Panc1 (cell line): Measurements from ENCODE around the gene CWC25. TPM values are rescaled to one million over a fixed set of nuclear protein-coding genes. Genes with fewer than 3 reads are reported as not detected.

Experiments
- ATAC-seq: fragments of 200-7000 bp; cut with Tn5 transposase; 2 replicates; pipeline ENCODE4 v1.9.1; 2020; ENCODE audit warnings: mild to moderate bottlenecking, moderate library complexity
- BruUV-seq: library from RNA; stranded (reverse); fragments of 400-500 nt; replicated peaks from 2 replicates; lab custom pipeline; 2021; lab: Mats Ljungman, UMichigan
- CTCF ChIA-PET: fragments of 300-600 bp; sonication (Branson Sonifier 250); formaldehyde crosslinking; loops from one replicate; lab custom pipeline; 2022; ENCODE audit warnings: antibody characterized with exemption; lab: Charles Lee
- POLR2A ChIA-PET: fragments of 300-600 bp; sonication (Branson Sonifier 250); formaldehyde crosslinking; loops from one replicate; lab custom pipeline; 2022; ENCODE audit warnings: antibody characterized with exemption; lab: Charles Lee
- DNase-seq: peaks from one replicate; pipeline ENCODE4 v3.0.0-alpha.2; 2010; ENCODE audit warnings: low read depth, low spot score
- H3K27ac ChIP-seq: 2 replicates; pipeline ENCODE4 v1.5.1; 2011; ENCODE audit warnings: mild to moderate bottlenecking, low read length, inconsistent platforms
- H3K27me3 ChIP-seq: fragments of 200-500 bp; sonication (Bioruptor generic); 2 replicates; pipeline ENCODE4 v1.6.0; 2014; ENCODE audit warnings: low read length, inconsistent platforms; ENCODE audit not compliant: control insufficient read depth, insufficient read depth
- H3K36me3 ChIP-seq: fragments of 200-500 bp; sonication (Bioruptor generic); 2 replicates; pipeline ENCODE4 v1.5.1; 2014; ENCODE audit warnings: inconsistent platforms, mild to moderate bottlenecking, low read length, moderate library complexity; ENCODE audit not compliant: control insufficient read depth, insufficient read depth
- H3K4me1 ChIP-seq: 2 replicates; pipeline ENCODE4 v1.5.1; 2011; ENCODE audit warnings: inconsistent platforms, mild to moderate bottlenecking, low read length, moderate library complexity; ENCODE audit not compliant: control insufficient read depth, insufficient read depth
- H3K4me3 ChIP-seq, 2 experiments: 2 replicates each; pipeline ENCODE4 v1.5.1; 2011 to 2012; ENCODE audit warnings: low read depth in 2 of 2, low read length in 2 of 2, mild to moderate bottlenecking in 2 of 2, inconsistent platforms in 1 of 2, moderate library complexity in 1 of 2
- H3K9me3 ChIP-seq: fragments of 200-500 bp; sonication (Bioruptor generic); 2 replicates; pipeline ENCODE4 v1.5.1; 2014; ENCODE audit warnings: low read depth, mild to moderate bottlenecking, inconsistent platforms, low read length, moderate library complexity; ENCODE audit not compliant: control insufficient read depth, insufficient read depth
- CTCF ChIP-seq: fragments of 450-650 bp; IDR thresholded peaks from 2 replicates; pipeline ENCODE4 v1.5.1; 2017; ENCODE audit warnings: mild to moderate bottlenecking
- POLR2AphosphoS5 ChIP-seq: IDR thresholded peaks from 2 replicates; pipeline ENCODE4 v1.6.1; 2012; ENCODE audit warnings: mild to moderate bottlenecking, low read depth, low read length, moderate library complexity
- SIN3A ChIP-seq: IDR thresholded peaks from 2 replicates; pipeline ENCODE4 v1.6.1; 2012; ENCODE audit warnings: low read depth, mild to moderate bottlenecking, low read length, moderate library complexity, borderline replicate concordance; ENCODE audit not compliant: insufficient read depth
- TCF7L2 ChIP-seq: IDR thresholded peaks from 2 replicates; pipeline ENCODE4 v1.6.1; 2011; ENCODE audit warnings: mild to moderate bottlenecking, low read depth, low read length, inconsistent platforms
- in situ Hi-C: cut with HindIII; loops from 2 replicates; pipeline ENCODE4 v1.10.0; 2016; ENCODE audit warnings: low sequenced_read_pairs, low pct_unique_long_range_greater_than_20kb
- intact Hi-C: fragments of 100-400 bp; cut with micrococcal nuclease; formaldehyde crosslinking; loops from one replicate; pipeline ENCODE4 v1.10.0; 2022; ENCODE audit not compliant: unreplicated experiment
- total RNA-seq: library from RNA; stranded (reverse); gene quantifications from one replicate; pipeline ENCODE4 v1.2.1, GENCODE V29; 2021; ENCODE audit not compliant: unreplicated experiment
- TF ChIP-seq, protein P1 (sequence below), 2 experiments: IDR thresholded peaks; 2 replicates each; pipeline ENCODE4 v1.6.1; 2011 to 2012; ENCODE audit warnings: low read depth in 2 of 2, control low read depth in 1 of 2, low read length in 1 of 2, mild to moderate bottlenecking in 1 of 2, moderate library complexity in 1 of 2; ENCODE audit not compliant: insufficient read depth in 1 of 2

The CWC25 gene
- total RNA-seq, 1 experiment from 2014 or later: 13.6 TPM

DNA sequence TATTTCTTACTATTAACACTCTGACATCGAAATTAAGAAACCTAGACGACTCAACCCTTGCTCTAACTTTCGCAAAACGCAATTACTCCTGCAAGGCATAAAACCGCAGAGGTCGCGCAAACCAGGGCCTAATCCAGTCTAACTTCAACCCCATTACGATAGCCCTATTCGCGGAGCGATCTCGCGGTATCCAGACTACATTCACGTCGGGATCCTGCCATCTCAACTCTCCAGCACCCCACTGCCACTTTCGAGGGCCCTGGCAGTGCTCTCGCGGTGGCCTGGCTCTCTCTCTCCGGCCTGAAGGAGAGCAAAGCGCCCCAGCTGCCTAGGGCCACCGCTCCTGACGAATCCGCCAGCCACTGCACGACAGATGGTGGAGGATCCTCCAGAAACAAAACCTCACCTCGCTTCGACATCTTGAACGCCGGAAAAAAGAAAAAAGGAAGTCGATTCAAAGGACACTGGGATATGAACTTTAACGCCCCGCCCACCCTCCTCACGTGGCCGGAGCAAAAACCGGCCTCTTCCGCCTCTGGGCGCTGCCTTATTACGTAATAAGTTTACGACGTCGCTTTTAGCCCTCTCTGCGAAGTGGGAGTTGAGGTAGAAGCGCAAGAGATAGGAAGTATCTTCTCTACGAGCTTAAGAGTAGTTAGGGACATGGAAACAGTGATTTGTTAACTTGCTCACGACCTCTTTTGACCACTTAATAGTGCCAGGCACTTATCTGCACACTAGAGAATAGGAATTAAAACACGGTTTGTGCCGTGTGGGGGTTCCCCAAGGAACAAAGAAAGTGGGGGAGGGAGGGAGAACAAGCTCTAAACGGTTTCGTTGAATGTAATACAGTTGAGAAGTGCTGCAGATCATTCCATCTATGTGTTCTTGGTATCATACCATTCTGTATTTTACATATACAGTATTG, 28.4 kb upstream of the CWC25 start, which contains the start of gene RPL23:
RPL23 (minus strand) TSS at position 430 of the 928 bp plus-strand sequence; CDS start at position 419, 11 bp downstream.
- TSS peak; percentile 100 for BruUV-seq
- ATAC-seq (peak; percentile 94), DNase-seq (peak; percentile 74)
- peak within 1 kb of the TSS; percentile 83 for H3K27ac ChIP-seq
- POLR2A ChIA-PET: interaction anchor here (0.6 kb wide), 2 partner anchors 72 to 533 kb away, joined by 3 read pairs; no protein-coding TSS in a partner anchor
- CTCF ChIA-PET: interaction anchor here (0.5 kb wide), 1 partner anchor 21 kb away, joined by 8 read pairs; no protein-coding TSS in a partner anchor
- H3K4me1 ChIP-seq: peaks cover 8% of the 10 kb centered on the region
- in situ Hi-C loops: no loop called here
- no peaks in the 10 kb centered on the region for H3K27me3 ChIP-seq
- no peaks in the 10 kb centered on the region for H3K9me3 ChIP-seq
- peaks cover 29% of the 10 kb centered on the region for H3K36me3 ChIP-seq
- H3K4me3 ChIP-seq: peak within 1 kb of the TSS; percentile 89 to 97
- intact Hi-C loops: no loop called here
- no peak for TF ChIP-seq TCF7L2
- peak; percentile 98 for TF ChIP-seq POLR2AphosphoS5
- no peak for TF ChIP-seq SIN3A
- TF ChIP-seq, protein P1, sequence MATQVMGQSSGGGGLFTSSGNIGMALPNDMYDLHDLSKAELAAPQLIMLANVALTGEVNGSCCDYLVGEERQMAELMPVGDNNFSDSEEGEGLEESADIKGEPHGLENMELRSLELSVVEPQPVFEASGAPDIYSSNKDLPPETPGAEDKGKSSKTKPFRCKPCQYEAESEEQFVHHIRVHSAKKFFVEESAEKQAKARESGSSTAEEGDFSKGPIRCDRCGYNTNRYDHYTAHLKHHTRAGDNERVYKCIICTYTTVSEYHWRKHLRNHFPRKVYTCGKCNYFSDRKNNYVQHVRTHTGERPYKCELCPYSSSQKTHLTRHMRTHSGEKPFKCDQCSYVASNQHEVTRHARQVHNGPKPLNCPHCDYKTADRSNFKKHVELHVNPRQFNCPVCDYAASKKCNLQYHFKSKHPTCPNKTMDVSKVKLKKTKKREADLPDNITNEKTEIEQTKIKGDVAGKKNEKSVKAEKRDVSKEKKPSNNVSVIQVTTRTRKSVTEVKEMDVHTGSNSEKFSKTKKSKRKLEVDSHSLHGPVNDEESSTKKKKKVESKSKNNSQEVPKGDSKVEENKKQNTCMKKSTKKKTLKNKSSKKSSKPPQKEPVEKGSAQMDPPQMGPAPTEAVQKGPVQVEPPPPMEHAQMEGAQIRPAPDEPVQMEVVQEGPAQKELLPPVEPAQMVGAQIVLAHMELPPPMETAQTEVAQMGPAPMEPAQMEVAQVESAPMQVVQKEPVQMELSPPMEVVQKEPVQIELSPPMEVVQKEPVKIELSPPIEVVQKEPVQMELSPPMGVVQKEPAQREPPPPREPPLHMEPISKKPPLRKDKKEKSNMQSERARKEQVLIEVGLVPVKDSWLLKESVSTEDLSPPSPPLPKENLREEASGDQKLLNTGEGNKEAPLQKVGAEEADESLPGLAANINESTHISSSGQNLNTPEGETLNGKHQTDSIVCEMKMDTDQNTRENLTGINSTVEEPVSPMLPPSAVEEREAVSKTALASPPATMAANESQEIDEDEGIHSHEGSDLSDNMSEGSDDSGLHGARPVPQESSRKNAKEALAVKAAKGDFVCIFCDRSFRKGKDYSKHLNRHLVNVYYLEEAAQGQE (IDR thresholded peaks at IDR 0.05; ENCODE audit: insufficient read depth in 1 of 2, low read depth in 2 of 2, low read length in 1 of 2): 0 out of 4 replicates have a peak, but pooled peaks of 1 of the 2 experiments have one; percentile 24

GRCh38 chr17:38852771-38853291, 27.7 kb upstream of the CWC25 start:
- peak overlapping the region; percentile 89 to 97 for H3K4me3 ChIP-seq
- TF ChIP-seq TCF7L2 (no peak), SIN3A (no peak), CTCF (no peak), POLR2AphosphoS5 (no peak)
- TF ChIP-seq, protein P1 (IDR thresholded peaks at IDR 0.05; ENCODE audit: insufficient read depth in 1 of 2, low read depth in 2 of 2, low read length in 1 of 2): no peak
- CTCF ChIA-PET: interaction anchor here (0.5 kb wide), 1 partner anchor 21 kb away, joined by 8 read pairs; no protein-coding TSS in a partner anchor
- no TSS peak for BruUV-seq
- peak overlapping the region; percentile 83 for H3K27ac ChIP-seq
- peaks cover 30% of the 10 kb centered on the region for H3K36me3 ChIP-seq
- intact Hi-C loops (no loop called here), in situ Hi-C loops (no loop called here)
- H3K27me3 ChIP-seq: no peaks in the 10 kb centered on the region
- peaks cover 8% of the 10 kb centered on the region for H3K4me1 ChIP-seq
- H3K9me3 ChIP-seq: no peaks in the 10 kb centered on the region
- DNase-seq (no peak), ATAC-seq (peak; percentile 13; the same call in 1 of the 2 replicates)
- POLR2A ChIA-PET: no interaction called here
